H9 (cell line): ENCODE measurements around the gene NLRP1. TPM values are rescaled to one million over a fixed set of nuclear protein-coding genes. Genes with fewer than 3 reads are reported as not detected.

Experiments
- DNase-seq: peaks from one replicate; pipeline ENCODE4 v3.0.0-alpha.2; 2017
- H2AFZ ChIP-seq: one replicate; pipeline ENCODE4 v1.6.1; 2013; ENCODE audit warnings: mild to moderate bottlenecking, low read length, control low read depth, moderate library complexity
- H2AK5ac ChIP-seq: 2 replicates; pipeline ENCODE4 v1.6.1; 2013; ENCODE audit warnings: low read length, control low read depth, mixed read lengths; ENCODE audit not compliant: insufficient read length
- H2BK120ac ChIP-seq: one replicate; pipeline ENCODE4 v1.6.1; 2013; ENCODE audit warnings: low read depth, mild to moderate bottlenecking, low read length, control low read depth, inconsistent platforms; ENCODE audit not compliant: poor library complexity, severe bottlenecking
- H2BK12ac ChIP-seq: 2 replicates; pipeline ENCODE4 v1.6.1; 2013; ENCODE audit warnings: low read length, control low read depth, mixed read lengths, low read depth; ENCODE audit not compliant: insufficient read length
- H2BK15ac ChIP-seq: 2 replicates; pipeline ENCODE4 v1.6.1; 2013; ENCODE audit warnings: low read depth, low read length, control low read depth
- H2BK20ac ChIP-seq: one replicate; pipeline ENCODE4 v1.6.1; 2013; ENCODE audit warnings: low read depth, mild to moderate bottlenecking, low read length, control low read depth, inconsistent platforms; ENCODE audit not compliant: poor library complexity, severe bottlenecking
- H2BK5ac ChIP-seq: 2 replicates; pipeline ENCODE4 v1.6.1; 2013; ENCODE audit warnings: low read length, control low read depth, mixed read lengths; ENCODE audit not compliant: insufficient read length
- H3K14ac ChIP-seq: 2 replicates; pipeline ENCODE4 v1.6.1; 2013; ENCODE audit warnings: low read length, control low read depth; ENCODE audit not compliant: insufficient read depth
- H3K18ac ChIP-seq: 2 replicates; pipeline ENCODE4 v1.6.1; 2013; ENCODE audit warnings: low read depth, mild to moderate bottlenecking, mixed read lengths, low read length, control low read depth; ENCODE audit not compliant: insufficient read length
- H3K23ac ChIP-seq: 2 replicates; pipeline ENCODE4 v1.6.1; 2013; ENCODE audit warnings: low read length, control low read depth, mixed read lengths, low read depth; ENCODE audit not compliant: insufficient read length
- H3K23me2 ChIP-seq: 2 replicates; pipeline ENCODE4 v1.6.1; 2013; ENCODE audit warnings: low read depth, mild to moderate bottlenecking, mixed read lengths, low read length, control low read depth; ENCODE audit not compliant: insufficient read length, poor library complexity, severe bottlenecking
- H3K27ac ChIP-seq: 2 replicates; pipeline ENCODE4 v1.5.1; 2013; ENCODE audit warnings: low read length, control low read depth, mixed read lengths, low read depth; ENCODE audit not compliant: insufficient read length
- H3K27me3 ChIP-seq: 2 replicates; pipeline ENCODE4 v1.6.1; 2013; ENCODE audit warnings: low read length, control low read depth, inconsistent platforms; ENCODE audit not compliant: insufficient read depth
- H3K4ac ChIP-seq: 2 replicates; pipeline ENCODE4 v1.6.1; 2013; ENCODE audit warnings: low read depth, mild to moderate bottlenecking, control low read depth, inconsistent platforms, low read length, moderate library complexity
- H3K4me1 ChIP-seq: 2 replicates; pipeline ENCODE4 v1.6.1; 2013; ENCODE audit warnings: low read length, control low read depth, inconsistent platforms; ENCODE audit not compliant: insufficient read depth
- H3K4me2 ChIP-seq: 2 replicates; pipeline ENCODE4 v1.6.1; 2013; ENCODE audit warnings: low read length, control low read depth, mixed read lengths; ENCODE audit not compliant: insufficient read length, insufficient read depth
- H3K56ac ChIP-seq: 2 replicates; pipeline ENCODE4 v1.6.1; 2013; ENCODE audit warnings: low read depth, mild to moderate bottlenecking, mixed read lengths, low read length, control low read depth; ENCODE audit not compliant: insufficient read length
- H3K79me1 ChIP-seq: 2 replicates; pipeline ENCODE4 v1.6.1; 2013; ENCODE audit warnings: low read depth, mild to moderate bottlenecking, moderate library complexity, low read length, control low read depth, inconsistent platforms; ENCODE audit not compliant: insufficient read depth, poor library complexity, severe bottlenecking
- H3K79me2 ChIP-seq: 2 replicates; pipeline ENCODE4 v1.6.1; 2013; ENCODE audit warnings: low read length, control low read depth, inconsistent platforms; ENCODE audit not compliant: insufficient read depth
- H3K9ac ChIP-seq: 2 replicates; pipeline ENCODE4 v1.6.1; 2013; ENCODE audit warnings: low read length, control low read depth, mixed read lengths; ENCODE audit not compliant: insufficient read length; ENCODE audit errors: extremely low read depth
- H3K9me3 ChIP-seq: one replicate; pipeline ENCODE4 v1.6.1; 2013; ENCODE audit warnings: low read depth, low read length, inconsistent platforms; ENCODE audit not compliant: control insufficient read depth
- H3T11ph ChIP-seq: one replicate; pipeline ENCODE4 v1.6.1; 2013; ENCODE audit warnings: mild to moderate bottlenecking, low read length, control low read depth, inconsistent platforms
- H4K20me1 ChIP-seq: one replicate; pipeline ENCODE4 v1.6.1; 2013; ENCODE audit not compliant: control insufficient read depth, insufficient read length, insufficient read depth
- H4K5ac ChIP-seq: 2 replicates; pipeline ENCODE4 v1.6.1; 2013; ENCODE audit warnings: low read depth, mild to moderate bottlenecking, mixed read lengths, low read length, control low read depth; ENCODE audit not compliant: insufficient read length
- H4K8ac ChIP-seq: replicated peaks from 2 replicates; pipeline ENCODE4 v1.6.1; 2013; ENCODE audit warnings: low read length, control low read depth, mixed read lengths, low read depth; ENCODE audit not compliant: insufficient read length
- H4K91ac ChIP-seq: 2 replicates; pipeline ENCODE4 v1.6.1; 2013; ENCODE audit warnings: low read depth, mild to moderate bottlenecking, moderate library complexity, mixed read lengths, low read length, control low read depth; ENCODE audit not compliant: insufficient read length
- H3K27ac Mint-ChIP-seq, 3 experiments: 2 replicates in 2 of 3; 3 replicates in 1 of 3; pipeline ENCODE4 v1.8.0; 2020 to 2021; ENCODE audit warnings: mixed read lengths in 3 of 3, mild to moderate bottlenecking in 1 of 3, moderate library complexity in 1 of 3
- H3K27me3 Mint-ChIP-seq: 2 replicates; pipeline ENCODE4 v1.8.0; 2021; ENCODE audit warnings: low read depth, mild to moderate bottlenecking, moderate library complexity, mixed read lengths
- H3K36me3 Mint-ChIP-seq, 3 experiments: 2 replicates in 2 of 3; 3 replicates in 1 of 3; pipeline ENCODE4 v1.8.0; 2020 to 2021; ENCODE audit warnings: low read depth in 3 of 3, mixed read lengths in 3 of 3; ENCODE audit not compliant: insufficient read depth in 1 of 3
- H3K4me1 Mint-ChIP-seq, 2 experiments: 2 replicates each; pipeline ENCODE4 v1.8.0; 2020; ENCODE audit warnings: mixed read lengths in 2 of 2
- H3K4me3 Mint-ChIP-seq, 2 experiments: 2 replicates in 1 of 2; 3 replicates in 1 of 2; pipeline ENCODE4 v1.8.0; 2020 to 2021; ENCODE audit warnings: mild to moderate bottlenecking in 2 of 2, mixed read lengths in 2 of 2, moderate library complexity in 1 of 2
- H3K9me3 Mint-ChIP-seq, 2 experiments: 2 replicates in 1 of 2; 3 replicates in 1 of 2; pipeline ENCODE4 v1.8.0; 2020; ENCODE audit warnings: mild to moderate bottlenecking in 2 of 2, mixed read lengths in 2 of 2, moderate library complexity in 1 of 2
- WGBS: extraction: QIAGEN DNeasy Blood & Tissue Kit; methylation state at CpG from one replicate; pipeline ENCODE4 v1.1.7; 2013; ENCODE audit warnings: missing lambda C conversion rate, low lambda C conversion rate, mixed read lengths; ENCODE audit not compliant: insufficient read length; ENCODE audit errors: extremely low coverage; 5-methylcytosine and 5-hydroxymethylcytosine counted together
- total RNA-seq: library from RNA; stranded (reverse); gene quantifications from 2 replicates; pipeline ENCODE4 v1.2.1, GENCODE V29; 2021
- TF ChIP-seq, protein P1 (sequence below): fragments of 200-600 bp; sonication (generic); conservative IDR thresholded peaks from 3 replicates; pipeline ENCODE4 v1.8.0; 2021; ENCODE audit warnings: antibody characterized with exemption, mild to moderate bottlenecking

The NLRP1 gene
- total RNA-seq, 1 experiment from 2014 or later = 12.1 TPM

DNA sequence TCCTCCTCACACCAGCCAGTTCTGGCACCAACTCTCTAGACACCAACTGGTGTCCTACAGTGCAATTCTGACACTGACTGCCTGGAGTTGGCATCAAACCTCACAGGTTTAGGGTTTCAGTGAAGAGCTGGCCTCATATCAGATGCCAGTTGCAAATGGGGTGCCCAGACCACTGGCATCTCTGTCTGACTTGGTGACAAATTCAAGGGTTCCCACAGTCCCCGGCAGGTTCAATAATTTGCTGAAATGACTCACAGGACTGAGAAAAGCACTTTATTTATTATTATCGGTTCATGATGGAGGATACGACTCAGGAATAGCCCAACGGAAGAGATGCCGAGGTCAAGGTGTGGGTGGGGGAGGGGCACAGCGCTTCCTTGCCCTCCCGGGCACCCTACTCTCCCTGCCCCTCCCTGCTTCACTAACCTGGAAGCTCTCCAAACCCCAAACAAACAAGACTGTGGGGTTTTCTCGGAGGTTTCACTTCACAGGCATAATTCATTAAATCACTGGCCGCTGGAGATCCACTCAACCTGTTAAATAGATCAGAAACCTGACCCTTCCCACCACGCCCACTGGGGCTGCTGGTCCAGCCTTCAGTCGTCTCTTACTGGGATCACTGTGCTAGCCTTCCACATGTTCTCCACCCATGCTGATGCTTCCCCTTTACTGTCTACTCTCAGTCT lies 1.7 kb upstream of the NLRP1 start:
- Histone ChIP-seq H3K4me2 (no peak overlapping the region), H3K4me1 (0 out of 2 replicates have a peak, but pooled peaks cover 2% of the 10 kb centered on the region), H3K56ac (no peak overlapping the region), H2AFZ (no peak overlapping the region), H2BK20ac (no peak overlapping the region), H3K23me2 (no peaks in the 10 kb centered on the region), H3K79me2 (no peaks in the 10 kb centered on the region), H3K14ac (no peak overlapping the region), H3K4ac (no peak overlapping the region), H3K18ac (no peak overlapping the region), H4K5ac (no peak overlapping the region), H4K91ac (no peak overlapping the region), H3K9me3 (no peaks in the 10 kb centered on the region), H4K8ac (no peak overlapping the region), H3T11ph (no peak overlapping the region), H2AK5ac (no peak overlapping the region), H3K27me3 (no peaks in the 10 kb centered on the region), H2BK5ac (no peak overlapping the region), H3K27ac (no peak overlapping the region), H3K79me1 (no peaks in the 10 kb centered on the region), H3K9ac (no peak overlapping the region), H2BK15ac (no peak overlapping the region), H2BK12ac (no peak overlapping the region), H4K20me1 (no peaks in the 10 kb centered on the region), H3K23ac (no peak overlapping the region), H2BK120ac (no peak overlapping the region)
- Mint-ChIP-seq H3K27ac (no peak overlapping the region), H3K36me3 (no peaks in the 10 kb centered on the region), H3K4me3 (no peak overlapping the region; a peak in 1 of 5 replicates), H3K4me1 (peaks cover 8 to 11% of the 10 kb centered on the region in 2 experiments), H3K9me3 (no peaks in the 10 kb centered on the region), H3K27me3 (no peaks in the 10 kb centered on the region; the same call in 1 of the 2 replicates)
- no CpG with 5 or more reads among the region's 11 CpGs for WGBS
- no peak for DNase-seq
- TF ChIP-seq, protein P1, sequence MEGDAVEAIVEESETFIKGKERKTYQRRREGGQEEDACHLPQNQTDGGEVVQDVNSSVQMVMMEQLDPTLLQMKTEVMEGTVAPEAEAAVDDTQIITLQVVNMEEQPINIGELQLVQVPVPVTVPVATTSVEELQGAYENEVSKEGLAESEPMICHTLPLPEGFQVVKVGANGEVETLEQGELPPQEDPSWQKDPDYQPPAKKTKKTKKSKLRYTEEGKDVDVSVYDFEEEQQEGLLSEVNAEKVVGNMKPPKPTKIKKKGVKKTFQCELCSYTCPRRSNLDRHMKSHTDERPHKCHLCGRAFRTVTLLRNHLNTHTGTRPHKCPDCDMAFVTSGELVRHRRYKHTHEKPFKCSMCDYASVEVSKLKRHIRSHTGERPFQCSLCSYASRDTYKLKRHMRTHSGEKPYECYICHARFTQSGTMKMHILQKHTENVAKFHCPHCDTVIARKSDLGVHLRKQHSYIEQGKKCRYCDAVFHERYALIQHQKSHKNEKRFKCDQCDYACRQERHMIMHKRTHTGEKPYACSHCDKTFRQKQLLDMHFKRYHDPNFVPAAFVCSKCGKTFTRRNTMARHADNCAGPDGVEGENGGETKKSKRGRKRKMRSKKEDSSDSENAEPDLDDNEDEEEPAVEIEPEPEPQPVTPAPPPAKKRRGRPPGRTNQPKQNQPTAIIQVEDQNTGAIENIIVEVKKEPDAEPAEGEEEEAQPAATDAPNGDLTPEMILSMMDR = no peak
